H1 (cell line): Measurements from ENCODE around the gene ZNF746. TPM values are rescaled to one million over a fixed set of nuclear protein-coding genes. Genes with fewer than 3 reads are reported as not detected.

Experiments
- CTCF ChIA-PET: fragments of 300-600 bp; sonication (Branson Sonifier 250); formaldehyde crosslinking; loops from one replicate; lab custom pipeline; 2021; ENCODE audit not compliant: partially characterized antibody; lab: Charles Lee
- POLR2A ChIA-PET: fragments of 300-600 bp; sonication (Branson Sonifier 250); formaldehyde crosslinking; loops from one replicate; lab custom pipeline; 2021; ENCODE audit warnings: inconsistent platforms; ENCODE audit not compliant: partially characterized antibody; lab: Charles Lee
- DNase-seq, 2 experiments: peaks; one replicate each; pipeline versions ENCODE4 v3.0.0 to v3.0.0-alpha.2; 2010 to 2022; ENCODE audit warnings: low spot score in 2 of 2, low read depth in 1 of 2, mixed read lengths in 1 of 2
- FAIRE-seq: peaks from 2 replicates; lab custom pipeline; 2011; peaks lifted over from hg19 to GRCh38; lab: Jason Lieb, UNC
- H2AFZ ChIP-seq: 2 replicates; pipeline ENCODE4 v1.8.1; 2012; ENCODE audit warnings: low read length, inconsistent platforms
- H2AK5ac ChIP-seq: 2 replicates; pipeline ENCODE4 v1.6.1; 2013; ENCODE audit warnings: low read depth, low read length
- H2BK120ac ChIP-seq: replicated peaks from 2 replicates; pipeline ENCODE3; 2013; ENCODE audit warnings: low read depth, low read length, inconsistent platforms
- H2BK12ac ChIP-seq: 2 replicates; pipeline ENCODE4 v1.6.1; 2013; ENCODE audit warnings: low read depth, low read length
- H2BK15ac ChIP-seq: 2 replicates; pipeline ENCODE4 v1.6.1; 2013; ENCODE audit warnings: low read length
- H2BK20ac ChIP-seq: 2 replicates; pipeline ENCODE4 v1.6.1; 2013; ENCODE audit warnings: low read length
- H2BK5ac ChIP-seq: 2 replicates; pipeline ENCODE4 v1.6.1; 2013; ENCODE audit warnings: low read depth, low read length
- H3K14ac ChIP-seq: 2 replicates; pipeline ENCODE4 v1.6.1; 2013; ENCODE audit warnings: inconsistent platforms; ENCODE audit not compliant: insufficient read length
- H3K18ac ChIP-seq: 2 replicates; pipeline ENCODE4 v1.6.1; 2013; ENCODE audit warnings: low read length; ENCODE audit errors: extremely low read depth
- H3K23ac ChIP-seq: 2 replicates; pipeline ENCODE4 v1.6.1; 2013; ENCODE audit warnings: inconsistent platforms; ENCODE audit not compliant: insufficient read length
- H3K23me2 ChIP-seq: 2 replicates; pipeline ENCODE4 v1.6.1; 2013; ENCODE audit warnings: low read depth, low read length
- H3K27ac ChIP-seq: 2 replicates; pipeline ENCODE4 v1.6.1; 2011; ENCODE audit warnings: low read depth, low read length, inconsistent platforms
- H3K27me3 ChIP-seq, 4 experiments: replicated peaks in 1 of 4; 1 replicate in 1 of 4; 2 replicates in 3 of 4; pipeline versions ENCODE4 v1.6.1 to v1.8.1; 2011 to 2013; ENCODE audit warnings: low read length in 3 of 4, mild to moderate bottlenecking in 3 of 4, inconsistent platforms in 2 of 4, mixed read lengths in 2 of 4, moderate library complexity in 1 of 4; ENCODE audit not compliant: control insufficient read depth in 3 of 4, insufficient read depth in 3 of 4; ENCODE audit errors: extremely low read depth in 1 of 4
- H3K36me3 ChIP-seq, 4 experiments: 2 replicates each; pipeline versions ENCODE4 v1.6.1 to v1.8.1; 2011 to 2013; ENCODE audit warnings: mild to moderate bottlenecking in 4 of 4, low read length in 3 of 4, moderate library complexity in 2 of 4, control low read depth in 1 of 4, inconsistent platforms in 1 of 4; ENCODE audit not compliant: insufficient read depth in 4 of 4, control insufficient read depth in 2 of 4
- H3K4ac ChIP-seq: replicated peaks from 2 replicates; pipeline ENCODE3; 2013; ENCODE audit warnings: low read length, low read depth, mixed read lengths, inconsistent platforms; ENCODE audit not compliant: insufficient read length
- H3K4me1 ChIP-seq, 4 experiments: replicated peaks in 1 of 4; 1 replicate in 1 of 4; 2 replicates in 3 of 4; pipeline versions ENCODE4 v1.6.1 to v1.8.1; 2011 to 2013; ENCODE audit warnings: low read length in 3 of 4, inconsistent platforms in 2 of 4, mixed read lengths in 1 of 4; ENCODE audit not compliant: insufficient read depth in 4 of 4, control insufficient read depth in 3 of 4
- H3K4me2 ChIP-seq, 2 experiments: 2 replicates each; pipeline versions ENCODE4 v1.6.1 to v1.8.1; 2011 to 2013; ENCODE audit warnings: low read depth in 2 of 2, low read length in 2 of 2, control low read depth in 1 of 2, inconsistent platforms in 1 of 2, mild to moderate bottlenecking in 1 of 2; ENCODE audit not compliant: insufficient read depth in 1 of 2
- H3K4me3 ChIP-seq, 4 experiments: fragments of 200-600, 300-600 bp in 1 of 4; sonication (generic), shearing (Covaris generic), sonication (Bioruptor Twin) in 1 of 4; 2 replicates each; pipeline versions ENCODE4 v1.5.1 to v1.8.1; 2011 to 2016; ENCODE audit warnings: low read length in 4 of 4, low read depth in 3 of 4, control low read depth in 2 of 4, inconsistent platforms in 2 of 4, mild to moderate bottlenecking in 2 of 4, mixed read lengths in 1 of 4, moderate library complexity in 1 of 4; ENCODE audit not compliant: insufficient read depth in 2 of 4; ENCODE audit errors: extremely low read depth in 1 of 4
- H3K56ac ChIP-seq: replicated peaks from 2 replicates; pipeline ENCODE3; 2013; ENCODE audit warnings: low read depth, mild to moderate bottlenecking, mixed read lengths, low read length, inconsistent platforms; ENCODE audit not compliant: insufficient read length
- H3K79me1 ChIP-seq: 2 replicates; pipeline ENCODE4 v1.6.1; 2013; ENCODE audit warnings: low read depth, low read length, control low read depth
- H3K79me2 ChIP-seq, 2 experiments: 2 replicates each; pipeline versions ENCODE4 v1.6.1 to v1.8.1; 2012 to 2013; ENCODE audit warnings: low read length in 2 of 2, mild to moderate bottlenecking in 2 of 2, inconsistent platforms in 1 of 2; ENCODE audit not compliant: insufficient read depth in 2 of 2, control insufficient read depth in 1 of 2
- H3K9ac ChIP-seq, 4 experiments: replicated peaks in 1 of 4; 1 replicate in 1 of 4; 2 replicates in 3 of 4; pipeline versions ENCODE4 v1.6.1 to v1.8.1; 2011 to 2013; ENCODE audit warnings: low read depth in 3 of 4, low read length in 3 of 4, control low read depth in 2 of 4, mild to moderate bottlenecking in 2 of 4, moderate library complexity in 2 of 4, inconsistent platforms in 1 of 4; ENCODE audit errors: extremely low read depth in 1 of 4
- H3K9me3 ChIP-seq, 2 experiments: 2 replicates each; pipeline versions ENCODE4 v1.6.1 to v1.8.1; 2012 to 2013; ENCODE audit warnings: mild to moderate bottlenecking in 2 of 2, moderate library complexity in 2 of 2, control low read depth in 1 of 2, inconsistent platforms in 1 of 2, low read depth in 1 of 2, low read length in 1 of 2, mixed read lengths in 1 of 2; ENCODE audit not compliant: insufficient read depth in 2 of 2
- H4K20me1 ChIP-seq, 2 experiments: replicated peaks in 1 of 2; 2 replicates each; pipeline versions ENCODE3 to v1.8.1; 2011 to 2013; ENCODE audit warnings: inconsistent platforms in 2 of 2, low read length in 2 of 2, mild to moderate bottlenecking in 1 of 2; ENCODE audit not compliant: insufficient read depth in 2 of 2, control insufficient read depth in 1 of 2
- H4K5ac ChIP-seq: 2 replicates; pipeline ENCODE4 v1.6.1; 2013; ENCODE audit warnings: low read length, low read depth, mixed read lengths, inconsistent platforms; ENCODE audit not compliant: insufficient read length
- H4K8ac ChIP-seq: 2 replicates; pipeline ENCODE4 v1.8.0; 2013; ENCODE audit warnings: mild to moderate bottlenecking, moderate library complexity, low read length, inconsistent platforms; ENCODE audit not compliant: insufficient read depth; ENCODE audit errors: extremely low read depth
- H4K91ac ChIP-seq: replicated peaks from 2 replicates; pipeline ENCODE3; 2013; ENCODE audit warnings: low read length, mixed read lengths, inconsistent platforms; ENCODE audit not compliant: insufficient read length
- BACH1 ChIP-seq: IDR thresholded peaks from 2 replicates; pipeline ENCODE4 v1.6.1; 2012; ENCODE audit warnings: low read length, improper control_type of control experiment
- BRCA1 ChIP-seq: IDR thresholded peaks from 2 replicates; pipeline ENCODE4 v1.6.1; 2012; ENCODE audit warnings: low read depth, low read length, improper control_type of control experiment
- CBX5 ChIP-seq: fragments of 300-800, 300-1000 bp; sonication (generic); IDR thresholded peaks from 2 replicates; pipeline ENCODE4 v1.7.1; 2016; ENCODE audit warnings: antibody characterized with exemption, low read length, low read depth
- CBX8 ChIP-seq: fragments of 300-800, 300-1000 bp; sonication (generic); IDR thresholded peaks from 2 replicates; pipeline ENCODE4 v1.7.1; 2016; ENCODE audit warnings: low read depth, low read length, borderline replicate concordance
- EP300 ChIP-seq, 2 experiments: IDR thresholded peaks; 1 replicate in 1 of 2; 2 replicates in 1 of 2; pipeline ENCODE4 v1.6.1; 2011 to 2012; ENCODE audit warnings: low read depth in 2 of 2, low read length in 2 of 2, mild to moderate bottlenecking in 2 of 2, borderline replicate concordance in 1 of 2, inconsistent platforms in 1 of 2, moderate library complexity in 1 of 2
- HDAC2 ChIP-seq, 2 experiments: fragments of 300-600 bp in 1 of 2; sonication (generic) in 1 of 2; IDR thresholded peaks; 2 replicates each; pipeline ENCODE4 v1.6.1; 2011 to 2012; ENCODE audit warnings: low read depth in 2 of 2, low read length in 2 of 2, mild to moderate bottlenecking in 2 of 2, moderate library complexity in 2 of 2, borderline replicate concordance in 1 of 2, inconsistent platforms in 1 of 2
- HDAC6 ChIP-seq: IDR thresholded peaks from one replicate; pipeline ENCODE4 v1.7.1; 2012; ENCODE audit warnings: low read depth, mild to moderate bottlenecking, inconsistent platforms, low read length, moderate library complexity
- JUND ChIP-seq: IDR thresholded peaks from 2 replicates; pipeline ENCODE4 v1.6.1; 2011; ENCODE audit warnings: mild to moderate bottlenecking, improper control_type of control experiment, low read length
- KDM4A ChIP-seq: IDR thresholded peaks from one replicate; pipeline ENCODE4 v1.7.1; 2012; ENCODE audit warnings: low read depth, mild to moderate bottlenecking, moderate library complexity, low read length, inconsistent platforms; ENCODE audit not compliant: severe bottlenecking
- MAFK ChIP-seq: IDR thresholded peaks from 2 replicates; pipeline ENCODE4 v1.6.1; 2012; ENCODE audit warnings: low read depth, mild to moderate bottlenecking, improper control_type of control experiment, low read length
- NANOG ChIP-seq: IDR thresholded peaks from 2 replicates; pipeline ENCODE4 v1.6.1; 2011; ENCODE audit warnings: low read length, low read depth, mild to moderate bottlenecking, inconsistent platforms; ENCODE audit not compliant: insufficient read depth, poor library complexity, severe bottlenecking
- WGBS, 2 experiments: shearing (Covaris generic) in 1 of 2; methylation state at CpG; one replicate each; pipeline versions ENCODE4 v1.1.6 to v1.1.7; 2013 to 2015; ENCODE audit warnings: low lambda C conversion rate in 2 of 2, mixed read lengths in 2 of 2, inconsistent platforms in 1 of 2, low coverage in 1 of 2, missing lambda C conversion rate in 1 of 2; ENCODE audit not compliant: insufficient replicate concordance in 2 of 2, insufficient coverage in 1 of 2, insufficient read length in 1 of 2; ENCODE audit errors: extremely low coverage in 1 of 2, missing lambda C conversion rate in 1 of 2; 5-methylcytosine and 5-hydroxymethylcytosine counted together
- polyA plus RNA-seq, 7 experiments: library from polyadenylated mRNA; depleted of rRNA in 3 of 7; stranded (reverse) in 5 of 7; unstranded in 2 of 7; fragments of >200 nt in 5 of 7; fragments of 200-250 nt in 2 of 7; gene quantifications; 1 replicate in 5 of 7; 2 replicates in 1 of 7; 4 replicates in 1 of 7; pipeline versions ENCODE4 v1.2.1 to v1.2.3, GENCODE V29; 2011 to 2013; ENCODE audit warnings: missing spikeins in 2 of 7, mixed read lengths in 2 of 7
- total RNA-seq: library from RNA; stranded (reverse); fragmentation: NEBNext Ultra II Directional; extraction: Animal tissue kit (Norgen Biotek cat#: 25700); gene quantifications from 2 replicates; pipeline ENCODE4 v1.2.1, GENCODE V29; 2021

Gene ZNF746
- total and polyA plus RNA-seq, 2 of the 8 experiments (the other 6 are each of a cell fraction or from before 2014, with no cell fraction given), result 7.5 to 15.6 TPM

GRCh38 chr7:149443523-149443922 lies 54.1 kb downstream of the ZNF746 start:
- Histone ChIP-seq H3K23me2 (no peaks in the 10 kb centered on the region; the same call in 1 of the 2 replicates), H3K4me3 (no peak overlapping the region), H3K9ac (no peak overlapping the region), H4K20me1 (peaks cover 0 to 2% of the 10 kb centered on the region in 2 experiments), H3K79me2 (no peaks in the 10 kb centered on the region), H3K18ac (no peak overlapping the region), H3K14ac (no peak overlapping the region), H2BK120ac (no peak overlapping the region), H3K79me1 (no peaks in the 10 kb centered on the region), H4K91ac (no peak overlapping the region), H3K4me2 (no peak overlapping the region), H2BK15ac (no peak overlapping the region), H3K56ac (no peak overlapping the region), H3K23ac (no peak overlapping the region), H2BK5ac (no peak overlapping the region), H2AK5ac (no peak overlapping the region), H3K27me3 (no peaks in the 10 kb centered on the region), H3K27ac (no peak overlapping the region), H2BK20ac (no peak overlapping the region), H4K5ac (no peak overlapping the region), H3K36me3 (peaks cover 0 to 2% (median under 1%) of the 10 kb centered on the region in 4 experiments; a peak in 3 of 8 replicates), H3K4ac (no peak overlapping the region), H3K4me1 (no peaks in the 10 kb centered on the region), H2AFZ (no peak overlapping the region), H2BK12ac (no peak overlapping the region), H3K9me3 (no peaks in the 10 kb centered on the region), H4K8ac (no peak overlapping the region)
- no peak for FAIRE-seq
- 96% methylated on average over 7 of the region's 7 CpGs; no CpG with 5 or more reads in 1 of the 2 experiments for WGBS, 2 experiments
- no peak for TF ChIP-seq CBX8
- TF ChIP-seq KDM4A, result no peak
- no peak for TF ChIP-seq EP300 (IDR thresholded peaks at IDR 0.05; ENCODE audit: borderline replicate concordance in 1 of 2, low read depth in 2 of 2, low read length in 2 of 2)
- no peak for TF ChIP-seq CBX5
- TF ChIP-seq BRCA1, result no peak
- TF ChIP-seq BACH1, result no peak
- no peak for TF ChIP-seq JUND
- TF ChIP-seq HDAC2 (IDR thresholded peaks at IDR 0.05; ENCODE audit: borderline replicate concordance in 1 of 2, low read depth in 2 of 2, low read length in 2 of 2), result no peak
- TF ChIP-seq HDAC6, result no peak
- TF ChIP-seq NANOG, result no peak
- no peak for TF ChIP-seq MAFK
- ChIA-PET CTCF (interaction anchor here (1.1 kb wide), 1 partner anchor 52 kb away, joined by 3 read pairs; no protein-coding TSS in a partner anchor), POLR2A (no interaction called here)
- no peak for DNase-seq
